ENCODE measurements around the gene SH3RF1. TPM values are rescaled to one million over a fixed set of nuclear protein-coding genes. Genes with fewer than 3 reads are reported as not detected.
A peak's percentile ranks its signal among the peaks of the same experiment; 100 is the strongest.

SH3RF1 gene
- total RNA-seq, 1 experiment from 2014 or later: 16.6 TPM

DNA sequence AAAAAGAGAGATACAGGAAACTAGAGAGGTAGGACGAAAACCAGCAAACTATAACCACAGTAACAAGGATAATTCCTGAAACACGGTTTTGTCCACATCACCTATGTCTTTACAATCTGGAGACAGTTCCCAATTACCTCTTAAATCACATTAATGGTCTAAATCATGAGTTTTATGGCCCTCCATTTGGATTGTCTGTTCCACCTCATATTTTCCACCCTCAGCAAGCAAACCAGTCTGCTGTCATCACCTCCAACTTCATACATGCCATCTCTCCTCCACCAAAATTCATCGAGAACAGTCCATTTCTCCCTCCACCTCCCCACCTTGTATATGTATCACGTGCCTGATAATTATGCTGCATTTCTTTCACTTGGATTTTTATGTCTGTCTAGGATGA, 107.3 kb downstream of the SH3RF1 start (continued):
- TF ChIP-seq, protein P1, sequence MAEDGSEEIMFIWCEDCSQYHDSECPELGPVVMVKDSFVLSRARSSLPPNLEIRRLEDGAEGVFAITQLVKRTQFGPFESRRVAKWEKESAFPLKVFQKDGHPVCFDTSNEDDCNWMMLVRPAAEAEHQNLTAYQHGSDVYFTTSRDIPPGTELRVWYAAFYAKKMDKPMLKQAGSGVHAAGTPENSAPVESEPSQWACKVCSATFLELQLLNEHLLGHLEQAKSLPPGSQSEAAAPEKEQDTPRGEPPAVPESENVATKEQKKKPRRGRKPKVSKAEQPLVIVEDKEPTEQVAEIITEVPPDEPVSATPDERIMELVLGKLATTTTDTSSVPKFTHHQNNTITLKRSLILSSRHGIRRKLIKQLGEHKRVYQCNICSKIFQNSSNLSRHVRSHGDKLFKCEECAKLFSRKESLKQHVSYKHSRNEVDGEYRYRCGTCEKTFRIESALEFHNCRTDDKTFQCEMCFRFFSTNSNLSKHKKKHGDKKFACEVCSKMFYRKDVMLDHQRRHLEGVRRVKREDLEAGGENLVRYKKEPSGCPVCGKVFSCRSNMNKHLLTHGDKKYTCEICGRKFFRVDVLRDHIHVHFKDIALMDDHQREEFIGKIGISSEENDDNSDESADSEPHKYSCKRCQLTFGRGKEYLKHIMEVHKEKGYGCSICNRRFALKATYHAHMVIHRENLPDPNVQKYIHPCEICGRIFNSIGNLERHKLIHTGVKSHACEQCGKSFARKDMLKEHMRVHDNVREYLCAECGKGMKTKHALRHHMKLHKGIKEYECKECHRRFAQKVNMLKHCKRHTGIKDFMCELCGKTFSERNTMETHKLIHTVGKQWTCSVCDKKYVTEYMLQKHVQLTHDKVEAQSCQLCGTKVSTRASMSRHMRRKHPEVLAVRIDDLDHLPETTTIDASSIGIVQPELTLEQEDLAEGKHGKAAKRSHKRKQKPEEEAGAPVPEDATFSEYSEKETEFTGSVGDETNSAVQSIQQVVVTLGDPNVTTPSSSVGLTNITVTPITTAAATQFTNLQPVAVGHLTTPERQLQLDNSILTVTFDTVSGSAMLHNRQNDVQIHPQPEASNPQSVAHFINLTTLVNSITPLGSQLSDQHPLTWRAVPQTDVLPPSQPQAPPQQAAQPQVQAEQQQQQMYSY (CRISPR knock-in tag; IDR thresholded peaks at IDR 0.05): no peak
- no peak for TF ChIP-seq FOXP1 (CRISPR knock-in tag; IDR thresholded peaks at IDR 0.05; ENCODE audit: borderline replicate concordance)
- TF ChIP-seq, protein P2, sequence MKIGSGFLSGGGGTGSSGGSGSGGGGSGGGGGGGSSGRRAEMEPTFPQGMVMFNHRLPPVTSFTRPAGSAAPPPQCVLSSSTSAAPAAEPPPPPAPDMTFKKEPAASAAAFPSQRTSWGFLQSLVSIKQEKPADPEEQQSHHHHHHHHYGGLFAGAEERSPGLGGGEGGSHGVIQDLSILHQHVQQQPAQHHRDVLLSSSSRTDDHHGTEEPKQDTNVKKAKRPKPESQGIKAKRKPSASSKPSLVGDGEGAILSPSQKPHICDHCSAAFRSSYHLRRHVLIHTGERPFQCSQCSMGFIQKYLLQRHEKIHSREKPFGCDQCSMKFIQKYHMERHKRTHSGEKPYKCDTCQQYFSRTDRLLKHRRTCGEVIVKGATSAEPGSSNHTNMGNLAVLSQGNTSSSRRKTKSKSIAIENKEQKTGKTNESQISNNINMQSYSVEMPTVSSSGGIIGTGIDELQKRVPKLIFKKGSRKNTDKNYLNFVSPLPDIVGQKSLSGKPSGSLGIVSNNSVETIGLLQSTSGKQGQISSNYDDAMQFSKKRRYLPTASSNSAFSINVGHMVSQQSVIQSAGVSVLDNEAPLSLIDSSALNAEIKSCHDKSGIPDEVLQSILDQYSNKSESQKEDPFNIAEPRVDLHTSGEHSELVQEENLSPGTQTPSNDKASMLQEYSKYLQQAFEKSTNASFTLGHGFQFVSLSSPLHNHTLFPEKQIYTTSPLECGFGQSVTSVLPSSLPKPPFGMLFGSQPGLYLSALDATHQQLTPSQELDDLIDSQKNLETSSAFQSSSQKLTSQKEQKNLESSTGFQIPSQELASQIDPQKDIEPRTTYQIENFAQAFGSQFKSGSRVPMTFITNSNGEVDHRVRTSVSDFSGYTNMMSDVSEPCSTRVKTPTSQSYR (CRISPR knock-in tag; IDR thresholded peaks at IDR 0.05): no peak

DNA sequence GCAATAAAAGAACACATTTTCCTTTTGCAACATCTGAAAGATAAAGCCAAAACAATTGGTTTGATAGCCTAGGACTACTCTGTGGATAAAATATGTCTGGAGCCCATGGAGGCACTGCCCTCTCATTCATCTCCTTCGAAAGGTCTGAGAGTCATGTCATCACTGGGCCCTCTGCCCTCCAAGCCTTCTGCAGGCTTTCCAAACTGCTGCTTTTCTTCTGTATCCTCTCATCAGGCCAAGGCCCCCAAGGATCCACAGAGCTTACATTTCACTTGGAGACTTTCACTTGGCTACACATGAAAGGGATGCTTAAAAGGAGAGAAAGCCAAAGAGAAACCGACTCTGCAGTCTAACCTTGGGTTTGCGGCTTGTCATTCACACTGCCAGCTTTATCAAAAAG, 109.9 kb downstream of the SH3RF1 start:
- Mint-ChIP-seq H3K27ac (no peak overlapping the region), H3K27me3 (ENCODE audit: low read depth) (no peaks in the 10 kb centered on the region), H3K4me1 (peaks cover 17% of the 10 kb centered on the region), H3K4me3 (no peak overlapping the region), H3K36me3 (no peaks in the 10 kb centered on the region), H3K9me3 (no peaks in the 10 kb centered on the region)
- ChIA-PET POLR2A (interaction anchor here (0.7 to 0.8 kb wide), 2 partner anchors 22 to 27 kb away, joined by 3 read pairs; no protein-coding TSS in a partner anchor), CTCF (no interaction called here)
- ATAC-seq (0 out of 2 replicates have a peak, but pooled peaks have one; percentile 32), DNase-seq (ENCODE audit: low spot score) (no peak)
- TF ChIP-seq, protein P3, sequence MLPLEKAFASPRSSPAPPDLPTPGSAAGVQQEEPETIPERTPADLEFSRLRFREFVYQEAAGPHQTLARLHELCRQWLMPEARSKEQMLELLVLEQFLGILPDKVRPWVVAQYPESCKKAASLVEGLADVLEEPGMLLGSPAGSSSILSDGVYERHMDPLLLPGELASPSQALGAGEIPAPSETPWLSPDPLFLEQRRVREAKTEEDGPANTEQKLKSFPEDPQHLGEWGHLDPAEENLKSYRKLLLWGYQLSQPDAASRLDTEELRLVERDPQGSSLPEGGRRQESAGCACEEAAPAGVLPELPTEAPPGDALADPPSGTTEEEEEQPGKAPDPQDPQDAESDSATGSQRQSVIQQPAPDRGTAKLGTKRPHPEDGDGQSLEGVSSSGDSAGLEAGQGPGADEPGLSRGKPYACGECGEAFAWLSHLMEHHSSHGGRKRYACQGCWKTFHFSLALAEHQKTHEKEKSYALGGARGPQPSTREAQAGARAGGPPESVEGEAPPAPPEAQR (CRISPR knock-in tag; IDR thresholded peaks at IDR 0.05): no peak
- TF ChIP-seq TEAD1 (CRISPR knock-in tag; IDR thresholded peaks at IDR 0.05) (no peak), JUN (CRISPR knock-in tag; IDR thresholded peaks at IDR 0.05) (no peak), ZBTB21 (CRISPR knock-in tag; IDR thresholded peaks at IDR 0.05; ENCODE audit: borderline replicate concordance) (no peak), SMAD3 (CRISPR knock-in tag; IDR thresholded peaks at IDR 0.05; ENCODE audit: borderline replicate concordance) (no peak), ETV6 (CRISPR knock-in tag; IDR thresholded peaks at IDR 0.05) (no peak), ZNF317 (CRISPR knock-in tag; IDR thresholded peaks at IDR 0.05; ENCODE audit: borderline replicate concordance, low read depth) (no peak), TCF7 (CRISPR knock-in tag; IDR thresholded peaks at IDR 0.05; ENCODE audit: low read depth) (no peak), ZNF121 (CRISPR knock-in tag; IDR thresholded peaks at IDR 0.05) (no peak), ZNF671 (CRISPR knock-in tag; IDR thresholded peaks at IDR 0.05) (no peak), CREM (CRISPR knock-in tag; IDR thresholded peaks at IDR 0.05) (no peak)
- TF ChIP-seq, protein P4, sequence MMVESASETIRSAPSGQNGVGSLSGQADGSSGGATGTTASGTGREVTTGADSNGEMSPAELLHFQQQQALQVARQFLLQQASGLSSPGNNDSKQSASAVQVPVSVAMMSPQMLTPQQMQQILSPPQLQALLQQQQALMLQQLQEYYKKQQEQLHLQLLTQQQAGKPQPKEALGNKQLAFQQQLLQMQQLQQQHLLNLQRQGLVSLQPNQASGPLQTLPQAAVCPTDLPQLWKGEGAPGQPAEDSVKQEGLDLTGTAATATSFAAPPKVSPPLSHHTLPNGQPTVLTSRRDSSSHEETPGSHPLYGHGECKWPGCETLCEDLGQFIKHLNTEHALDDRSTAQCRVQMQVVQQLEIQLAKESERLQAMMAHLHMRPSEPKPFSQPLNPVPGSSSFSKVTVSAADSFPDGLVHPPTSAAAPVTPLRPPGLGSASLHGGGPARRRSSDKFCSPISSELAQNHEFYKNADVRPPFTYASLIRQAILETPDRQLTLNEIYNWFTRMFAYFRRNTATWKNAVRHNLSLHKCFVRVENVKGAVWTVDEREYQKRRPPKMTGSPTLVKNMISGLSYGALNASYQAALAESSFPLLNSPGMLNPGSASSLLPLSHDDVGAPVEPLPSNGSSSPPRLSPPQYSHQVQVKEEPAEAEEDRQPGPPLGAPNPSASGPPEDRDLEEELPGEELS (CRISPR knock-in tag; IDR thresholded peaks at IDR 0.05): no peak
- TF ChIP-seq, protein P5, sequence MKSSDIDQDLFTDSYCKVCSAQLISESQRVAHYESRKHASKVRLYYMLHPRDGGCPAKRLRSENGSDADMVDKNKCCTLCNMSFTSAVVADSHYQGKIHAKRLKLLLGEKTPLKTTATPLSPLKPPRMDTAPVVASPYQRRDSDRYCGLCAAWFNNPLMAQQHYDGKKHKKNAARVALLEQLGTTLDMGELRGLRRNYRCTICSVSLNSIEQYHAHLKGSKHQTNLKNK (CRISPR knock-in tag; IDR thresholded peaks at IDR 0.05): no peak
- TF ChIP-seq, protein P6, sequence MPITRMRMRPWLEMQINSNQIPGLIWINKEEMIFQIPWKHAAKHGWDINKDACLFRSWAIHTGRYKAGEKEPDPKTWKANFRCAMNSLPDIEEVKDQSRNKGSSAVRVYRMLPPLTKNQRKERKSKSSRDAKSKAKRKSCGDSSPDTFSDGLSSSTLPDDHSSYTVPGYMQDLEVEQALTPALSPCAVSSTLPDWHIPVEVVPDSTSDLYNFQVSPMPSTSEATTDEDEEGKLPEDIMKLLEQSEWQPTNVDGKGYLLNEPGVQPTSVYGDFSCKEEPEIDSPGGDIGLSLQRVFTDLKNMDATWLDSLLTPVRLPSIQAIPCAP (CRISPR knock-in tag; IDR thresholded peaks at IDR 0.05): no peak
- TF ChIP-seq, protein P7, sequence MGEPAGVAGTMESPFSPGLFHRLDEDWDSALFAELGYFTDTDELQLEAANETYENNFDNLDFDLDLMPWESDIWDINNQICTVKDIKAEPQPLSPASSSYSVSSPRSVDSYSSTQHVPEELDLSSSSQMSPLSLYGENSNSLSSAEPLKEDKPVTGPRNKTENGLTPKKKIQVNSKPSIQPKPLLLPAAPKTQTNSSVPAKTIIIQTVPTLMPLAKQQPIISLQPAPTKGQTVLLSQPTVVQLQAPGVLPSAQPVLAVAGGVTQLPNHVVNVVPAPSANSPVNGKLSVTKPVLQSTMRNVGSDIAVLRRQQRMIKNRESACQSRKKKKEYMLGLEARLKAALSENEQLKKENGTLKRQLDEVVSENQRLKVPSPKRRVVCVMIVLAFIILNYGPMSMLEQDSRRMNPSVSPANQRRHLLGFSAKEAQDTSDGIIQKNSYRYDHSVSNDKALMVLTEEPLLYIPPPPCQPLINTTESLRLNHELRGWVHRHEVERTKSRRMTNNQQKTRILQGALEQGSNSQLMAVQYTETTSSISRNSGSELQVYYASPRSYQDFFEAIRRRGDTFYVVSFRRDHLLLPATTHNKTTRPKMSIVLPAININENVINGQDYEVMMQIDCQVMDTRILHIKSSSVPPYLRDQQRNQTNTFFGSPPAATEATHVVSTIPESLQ (CRISPR knock-in tag; IDR thresholded peaks at IDR 0.05): no peak
- TF ChIP-seq, protein P8, sequence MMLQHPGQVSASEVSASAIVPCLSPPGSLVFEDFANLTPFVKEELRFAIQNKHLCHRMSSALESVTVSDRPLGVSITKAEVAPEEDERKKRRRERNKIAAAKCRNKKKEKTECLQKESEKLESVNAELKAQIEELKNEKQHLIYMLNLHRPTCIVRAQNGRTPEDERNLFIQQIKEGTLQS (CRISPR knock-in tag; conservative IDR thresholded peaks at IDR 0.05): no peak
- TF ChIP-seq, protein P9, sequence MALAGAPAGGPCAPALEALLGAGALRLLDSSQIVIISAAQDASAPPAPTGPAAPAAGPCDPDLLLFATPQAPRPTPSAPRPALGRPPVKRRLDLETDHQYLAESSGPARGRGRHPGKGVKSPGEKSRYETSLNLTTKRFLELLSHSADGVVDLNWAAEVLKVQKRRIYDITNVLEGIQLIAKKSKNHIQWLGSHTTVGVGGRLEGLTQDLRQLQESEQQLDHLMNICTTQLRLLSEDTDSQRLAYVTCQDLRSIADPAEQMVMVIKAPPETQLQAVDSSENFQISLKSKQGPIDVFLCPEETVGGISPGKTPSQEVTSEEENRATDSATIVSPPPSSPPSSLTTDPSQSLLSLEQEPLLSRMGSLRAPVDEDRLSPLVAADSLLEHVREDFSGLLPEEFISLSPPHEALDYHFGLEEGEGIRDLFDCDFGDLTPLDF (CRISPR knock-in tag; IDR thresholded peaks at IDR 0.05): no peak
